Activated CD4-positive, CD25-positive, alpha-beta regulatory T cell treated with anti-CD3 and anti-CD28 coated beads, Interleukin-2, amount 50 U/mL, for 24 hours (primary cell): ENCODE results near the gene GRIK2.
"Not testable (repeated sequence)": the region's sequence is repeated elsewhere in the genome, so short reads cannot be mapped to it uniquely, and the experiment has no call there.

ENCODE experiments used
- ATAC-seq, 2 donors: fragments of 150-1000 bp; cut with Tn5 transposase; one replicate each; pipeline ENCODE4 v1.10.0; 2021; ENCODE audit warnings: mild to moderate bottlenecking in 1 of 2, moderate library complexity in 1 of 2

Gene GRIK2

DNA sequence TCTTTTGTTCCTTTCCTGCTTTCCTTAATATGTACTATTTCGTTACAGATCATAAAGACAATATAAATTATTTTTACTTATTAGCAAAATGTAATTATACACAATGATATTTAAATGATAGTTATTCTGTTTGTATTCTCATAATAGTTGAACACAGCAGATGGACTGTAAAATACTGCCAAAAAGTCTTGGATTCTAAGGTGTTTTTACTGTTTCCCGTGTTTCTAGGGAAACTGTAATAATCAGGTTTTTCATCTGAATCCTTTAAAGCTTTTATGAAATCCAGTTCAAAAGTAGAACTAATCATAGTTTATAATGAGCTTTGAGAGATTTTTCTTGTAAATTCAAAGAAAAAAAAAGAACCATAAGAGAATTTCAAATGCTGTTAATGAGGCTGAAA is 148.4 kb downstream of the GRIK2 start:
- no peak for ATAC-seq

DNA sequence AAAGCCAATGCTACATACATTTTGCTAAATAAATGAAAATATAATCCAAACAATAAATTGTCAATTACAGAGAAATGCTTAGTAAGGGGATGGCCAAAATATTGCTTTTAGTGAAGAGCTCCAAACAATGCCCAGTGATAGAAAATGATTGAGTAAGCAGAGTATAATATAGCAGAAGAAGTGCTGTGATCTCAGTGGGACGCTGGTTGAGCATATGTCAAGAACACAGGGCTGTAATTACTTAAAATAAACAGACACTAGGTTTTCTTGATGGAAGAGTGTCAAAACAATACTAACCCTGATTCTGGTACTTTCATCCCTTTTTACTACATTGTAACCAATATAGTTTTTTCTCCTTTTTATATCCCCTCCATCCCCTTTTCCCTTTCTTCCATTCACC is 150.3 kb downstream of the GRIK2 start:
- no peak for ATAC-seq

DNA sequence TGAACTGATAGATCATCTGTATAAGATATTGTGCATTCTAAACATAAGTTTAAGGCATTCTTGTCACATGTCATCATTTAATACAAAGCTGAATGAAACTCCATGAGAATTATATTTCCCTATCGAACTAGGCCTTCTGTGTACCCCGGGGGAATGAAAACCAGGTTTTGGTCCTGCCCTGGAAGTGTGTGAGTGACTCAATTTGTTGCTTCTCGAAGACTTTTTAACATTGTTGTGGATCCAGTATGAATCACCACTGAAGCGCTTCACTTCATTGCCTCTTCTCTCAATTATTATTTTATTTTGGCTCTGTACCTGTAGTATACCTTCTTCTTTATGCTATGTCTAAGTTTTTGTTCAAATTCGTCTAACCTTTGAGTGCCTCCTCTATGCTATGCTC is 150.8 kb downstream of the GRIK2 start:
- ATAC-seq: no peak

DNA sequence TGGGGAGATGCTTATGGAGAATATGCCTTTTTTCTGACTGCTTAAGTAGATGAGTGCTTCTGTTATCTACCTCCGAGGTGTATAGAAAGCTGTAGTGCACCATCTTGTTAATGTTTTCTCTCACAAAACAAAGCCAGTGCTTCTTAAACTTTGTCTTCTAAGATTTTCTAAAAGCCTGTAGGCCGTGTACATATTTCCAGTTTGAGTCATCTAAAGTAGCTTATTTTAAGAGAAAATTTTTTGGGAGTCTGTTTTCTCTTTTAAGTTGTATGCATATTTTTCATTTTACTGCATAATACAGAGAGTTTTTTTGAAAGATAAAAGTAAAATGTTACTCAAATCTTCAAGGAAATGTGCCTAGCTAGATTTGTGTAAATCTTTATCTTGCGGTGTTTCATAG is 151.7 kb downstream of the GRIK2 start:
- no peak for ATAC-seq

DNA sequence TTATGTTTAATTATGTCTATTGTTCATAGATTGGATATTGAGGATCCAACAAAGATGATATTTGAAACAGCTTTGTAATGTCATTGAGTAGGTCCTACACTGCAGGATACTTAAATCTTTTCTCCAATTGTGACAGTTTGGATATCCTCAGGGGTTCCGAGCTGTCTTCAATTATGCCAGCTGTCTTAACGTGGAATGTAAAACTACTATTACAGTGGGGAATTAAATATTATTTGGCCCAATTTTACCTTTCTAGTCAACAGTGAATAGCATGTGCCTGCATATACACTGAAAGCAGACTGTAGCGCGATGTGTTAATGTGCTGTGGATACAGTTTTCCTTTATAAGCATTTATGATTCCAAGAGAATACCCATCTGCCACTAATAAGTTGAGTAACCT is 156.9 kb downstream of the GRIK2 start:
- ATAC-seq: no peak

DNA sequence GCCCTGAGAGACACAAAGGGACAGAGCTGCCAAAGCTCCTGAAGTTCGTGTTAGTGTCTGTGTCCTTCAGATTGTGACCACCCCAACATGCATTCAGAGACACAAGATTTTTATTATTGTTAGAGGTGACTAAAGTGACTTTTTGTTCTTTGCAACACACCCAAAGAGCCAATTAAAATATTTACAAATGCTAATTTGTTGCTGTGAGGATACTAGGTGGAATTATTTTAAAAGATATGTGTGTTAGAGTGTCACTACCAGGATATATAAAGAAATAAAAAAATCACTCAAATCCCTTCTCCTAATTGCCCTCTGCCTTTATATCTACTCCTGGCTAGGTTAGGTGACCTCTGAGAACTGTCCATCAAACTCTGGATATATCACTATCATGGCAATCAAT is 160.7 kb downstream of the GRIK2 start:
- ATAC-seq: no peak

DNA sequence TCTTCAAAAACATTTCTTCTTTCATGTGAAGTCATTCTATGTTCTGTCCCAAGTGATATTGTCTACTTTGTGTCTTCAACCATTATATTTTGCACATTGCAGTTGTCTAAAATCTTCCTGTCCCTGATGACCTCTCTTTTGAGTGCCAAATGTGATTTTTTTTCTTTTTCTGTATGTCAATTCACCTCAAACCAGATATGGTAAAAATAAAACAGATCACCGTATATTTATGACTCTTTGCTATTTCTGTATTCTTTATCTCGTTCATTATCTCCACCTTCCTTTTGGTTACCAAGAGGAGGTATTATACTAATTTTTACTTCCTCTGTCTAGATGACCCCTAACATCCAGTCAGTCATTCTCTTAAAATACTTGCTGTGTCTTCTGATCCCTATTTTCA is 165.2 kb downstream of the GRIK2 start:
- ATAC-seq: no peak

DNA sequence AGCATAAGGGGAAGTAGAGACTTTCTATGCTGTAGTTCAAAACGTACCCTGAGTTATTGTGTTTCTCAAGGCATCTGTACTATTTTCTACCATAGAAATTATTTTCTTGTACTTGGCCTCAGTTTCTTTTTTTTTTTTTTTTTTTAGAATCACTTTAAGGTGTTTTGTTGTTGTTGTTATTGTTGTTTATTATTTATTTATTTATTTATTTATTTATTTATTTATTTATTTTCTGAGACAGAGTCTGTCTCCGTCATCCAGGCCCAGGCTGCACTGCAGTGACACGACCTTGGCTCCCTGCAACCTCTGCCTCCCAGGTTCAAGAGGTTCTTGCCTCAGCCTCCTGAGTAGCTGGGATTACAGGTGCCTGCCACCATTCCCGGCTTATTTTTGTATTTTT is 179.1 kb downstream of the GRIK2 start:
- no peak for ATAC-seq

DNA sequence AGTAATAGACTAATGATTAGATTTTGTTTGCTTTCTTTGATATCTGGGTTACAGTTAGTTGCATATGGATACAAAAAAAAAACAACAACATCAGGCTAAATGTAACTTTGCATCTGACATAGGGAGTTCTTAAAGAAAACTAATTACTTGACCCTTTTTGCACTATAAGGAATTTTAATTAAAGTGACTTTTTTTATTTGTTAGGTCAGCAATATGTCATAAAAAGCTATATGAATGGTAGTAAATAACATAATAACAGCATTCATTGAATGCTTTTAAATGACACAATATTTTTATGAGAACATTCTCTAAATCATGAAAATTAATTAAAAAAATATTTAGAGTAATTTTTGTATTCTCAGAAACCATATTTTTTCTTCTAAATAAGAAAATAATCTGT is 183.6 kb downstream of the GRIK2 start:
- no peak for ATAC-seq

DNA sequence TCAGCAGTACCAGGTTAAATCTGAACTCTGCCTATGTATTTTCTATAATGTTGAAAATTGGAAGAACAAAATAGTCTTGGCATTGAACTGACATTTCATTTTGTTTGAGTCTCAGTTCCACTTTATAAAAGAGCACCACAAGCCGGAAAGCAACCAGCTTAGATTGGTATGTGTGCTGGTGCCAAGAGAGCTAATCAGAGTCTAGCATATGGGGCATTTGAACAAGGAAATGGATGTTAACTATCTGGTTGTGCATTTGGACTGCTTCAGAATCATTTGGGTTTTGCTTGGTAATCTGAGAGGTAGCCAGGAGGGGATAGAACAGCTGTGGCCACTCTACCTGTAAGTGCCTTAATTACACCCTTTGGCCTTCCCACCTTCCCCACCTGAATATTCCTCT is 184.8 kb downstream of the GRIK2 start:
- no peak for ATAC-seq

DNA sequence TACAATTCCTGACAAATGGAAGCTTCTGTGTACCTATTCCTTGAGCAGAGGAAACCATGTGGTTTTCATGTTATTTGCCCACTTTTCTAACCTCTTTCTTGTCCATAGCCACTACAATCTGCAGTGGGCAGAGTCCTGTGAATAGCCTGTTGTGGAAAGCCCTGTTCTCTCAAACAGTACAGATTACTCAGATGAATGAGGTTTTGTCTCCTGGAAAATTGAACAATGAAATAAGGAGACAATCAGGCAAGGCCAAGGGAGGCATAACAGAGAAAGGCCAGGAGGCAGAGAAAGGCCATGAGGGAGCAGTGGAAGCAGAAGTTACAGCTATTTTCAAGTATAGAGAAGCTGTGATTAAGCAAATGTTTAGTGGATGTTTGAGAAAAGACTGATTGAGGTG is 189.3 kb downstream of the GRIK2 start:
- no peak for ATAC-seq

DNA sequence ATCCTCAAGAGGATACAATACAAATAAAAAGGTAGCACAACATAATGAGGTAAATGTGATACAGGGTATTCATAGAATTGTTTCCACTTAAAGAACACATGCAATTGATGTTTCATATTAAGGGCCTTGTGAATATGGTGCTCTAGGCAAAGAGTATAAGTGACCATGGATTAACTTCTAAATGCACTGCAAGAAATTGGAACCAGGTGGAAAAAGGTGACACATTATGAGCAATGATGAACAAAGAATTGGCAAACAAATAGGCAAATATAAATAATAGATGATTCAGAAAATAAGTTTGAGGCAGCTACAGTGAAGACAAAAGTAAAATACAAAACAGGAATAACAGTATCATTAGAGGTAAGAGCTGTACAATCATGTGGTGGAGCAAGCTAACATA is 192.0 kb downstream of the GRIK2 start:
- no peak for ATAC-seq

DNA sequence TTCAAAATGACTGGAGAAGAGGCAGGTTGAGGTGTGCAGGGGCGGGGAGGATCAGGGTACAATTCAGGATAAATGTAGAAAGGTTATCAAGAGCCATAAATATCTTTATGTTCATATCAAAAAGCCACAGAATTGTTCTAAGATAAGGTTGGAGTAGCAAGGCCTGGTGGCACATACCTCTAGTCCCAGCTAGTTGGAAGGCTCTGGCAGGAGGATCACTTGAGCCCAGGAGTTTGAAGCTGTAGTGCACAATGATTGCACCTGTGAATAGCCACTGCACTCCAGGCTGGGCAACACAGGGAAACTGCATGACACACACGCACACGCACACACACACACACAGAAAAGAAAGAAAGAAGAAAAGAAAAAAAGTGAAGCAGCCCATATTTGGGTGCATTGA is 194.8 kb downstream of the GRIK2 start:
- ATAC-seq: no peak

DNA sequence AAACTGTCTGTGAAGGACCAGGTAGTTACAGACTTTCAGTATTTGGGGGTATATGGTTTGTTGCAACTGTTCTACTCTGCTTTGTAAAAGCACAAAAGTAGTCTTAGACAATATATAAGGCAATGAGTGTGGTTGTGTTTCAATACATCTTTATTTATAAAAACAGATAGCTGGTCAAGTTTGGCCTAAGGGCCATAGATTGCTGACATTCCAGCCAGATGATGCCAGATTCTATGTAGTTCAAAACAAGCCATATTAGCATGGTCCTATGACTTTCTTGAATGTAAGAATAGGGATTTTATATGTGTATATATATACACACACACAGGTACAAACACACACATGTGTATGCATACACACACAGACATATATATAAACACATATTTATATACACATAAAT is 201.8 kb downstream of the GRIK2 start:
- no peak for ATAC-seq

DNA sequence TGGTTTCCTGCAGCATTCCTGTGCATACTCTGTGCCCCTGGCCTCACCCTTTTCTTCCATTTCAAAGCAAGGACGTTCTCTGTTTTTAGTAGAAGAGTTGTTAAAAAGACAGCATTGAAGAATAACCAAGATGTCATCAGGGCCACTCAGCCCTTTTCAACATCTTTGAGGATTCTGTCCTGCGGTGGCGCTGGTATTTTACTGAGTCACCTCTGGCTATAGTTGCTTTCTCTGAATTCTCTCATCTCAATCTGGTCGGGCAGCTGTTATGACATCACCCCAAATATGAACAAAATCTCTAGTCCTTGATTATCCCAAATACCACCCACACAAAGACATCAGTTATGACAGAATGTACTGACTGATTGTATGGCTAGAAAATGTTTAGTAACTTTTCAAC is 204.2 kb downstream of the GRIK2 start:
- no peak for ATAC-seq

DNA sequence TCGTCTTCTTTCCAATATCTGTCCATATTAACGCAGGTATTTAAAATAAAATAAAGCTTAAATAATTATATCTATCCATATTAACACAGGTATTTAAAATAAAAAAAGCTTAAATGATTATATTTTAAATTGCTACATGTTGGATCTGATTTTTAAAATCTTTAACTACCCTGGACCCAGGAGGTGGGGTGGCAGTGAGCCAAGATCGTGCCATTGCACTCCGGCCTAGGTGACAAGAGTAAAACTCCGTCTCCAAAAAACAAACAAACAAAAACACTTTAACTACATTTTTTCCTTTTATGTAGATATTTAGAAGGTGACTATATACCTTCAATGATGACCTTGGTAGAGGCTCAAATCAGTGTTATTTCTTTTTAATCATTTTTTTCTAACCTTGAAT is 211.9 kb downstream of the GRIK2 start:
- ATAC-seq: no peak

DNA sequence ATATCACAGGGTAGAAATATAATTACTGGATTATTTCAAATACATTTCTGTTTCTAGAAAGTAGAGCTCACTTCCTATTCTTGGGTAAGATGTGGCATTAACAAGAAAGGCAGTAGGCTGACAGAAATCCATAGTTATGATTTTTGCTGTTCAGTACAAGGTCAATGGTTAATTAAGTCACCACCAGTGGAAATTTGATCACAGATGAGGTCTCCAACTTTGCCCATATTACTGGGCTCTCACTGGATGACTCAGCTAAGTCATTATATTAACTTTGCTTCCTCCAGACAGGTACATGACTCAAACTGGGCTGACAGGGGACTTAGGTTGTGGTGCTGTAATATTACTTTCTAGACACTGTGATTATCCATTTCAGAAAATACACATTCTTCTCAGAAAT is 212.4 kb downstream of the GRIK2 start:
- ATAC-seq: no peak

DNA sequence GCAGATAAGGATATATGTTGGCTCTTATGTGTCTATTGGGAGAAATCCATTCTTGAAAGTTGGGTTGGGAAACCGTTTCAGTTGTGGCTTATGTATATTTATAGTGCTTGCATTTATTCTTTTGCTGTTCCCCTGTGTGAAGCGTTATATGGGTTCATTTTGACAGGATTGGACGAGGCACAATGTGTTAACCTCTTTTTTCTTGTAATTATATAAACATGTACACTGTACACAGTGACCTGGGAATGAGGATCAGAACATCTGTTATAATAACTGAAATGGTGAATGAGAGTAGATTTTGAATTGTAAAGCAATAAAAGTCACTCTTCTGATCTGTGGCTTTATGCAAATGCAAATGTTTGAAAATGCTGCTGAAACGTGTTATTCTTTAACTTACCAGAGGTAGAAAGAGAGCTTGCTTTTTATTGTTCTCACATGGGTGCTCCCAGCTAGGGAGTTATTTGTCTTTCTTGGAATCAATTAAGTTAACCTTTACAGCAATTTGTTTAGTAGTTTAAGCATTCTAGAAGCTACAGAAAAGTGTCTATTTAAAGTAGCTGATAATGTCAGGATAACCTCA is 213.7 kb downstream of the GRIK2 start:
- no peak for ATAC-seq

DNA sequence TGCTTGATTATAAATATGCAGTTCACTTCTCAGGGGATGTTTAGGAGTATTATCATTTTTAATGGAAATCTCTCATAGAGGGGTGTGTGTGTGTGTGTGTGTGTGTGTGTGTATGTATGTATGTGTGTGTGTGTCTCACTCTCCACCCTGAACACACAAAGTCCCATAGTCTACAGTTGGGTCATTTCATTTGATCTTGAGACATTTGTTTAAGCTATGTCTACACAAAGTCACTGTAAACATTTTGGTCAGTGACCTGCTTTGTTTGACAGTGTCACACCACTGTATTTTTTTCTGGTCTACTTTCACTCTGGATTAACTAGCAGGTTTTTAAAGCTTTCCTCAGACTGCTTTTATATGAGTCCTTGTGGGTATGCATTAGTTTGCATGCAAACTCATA is 215.2 kb downstream of the GRIK2 start:
- no peak for ATAC-seq

DNA sequence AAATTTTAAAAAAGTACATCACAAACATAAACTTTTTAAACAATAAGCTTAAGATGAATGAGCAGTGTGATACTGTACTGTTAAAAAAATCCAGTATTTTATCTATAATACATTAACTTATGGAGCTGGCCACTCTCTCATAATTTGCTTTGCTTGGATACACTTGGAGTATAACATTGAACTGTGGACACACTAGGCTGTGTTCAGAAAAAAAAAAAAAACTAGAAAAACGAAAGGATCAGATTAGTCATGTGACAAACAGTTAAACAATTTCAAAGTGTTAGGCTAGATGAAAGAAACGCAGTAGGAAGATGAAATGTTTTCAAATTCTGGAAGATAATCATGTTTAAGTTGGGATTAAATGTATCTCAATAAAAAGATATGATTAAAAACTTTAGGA is 220.0 kb downstream of the GRIK2 start:
- no peak for ATAC-seq

DNA sequence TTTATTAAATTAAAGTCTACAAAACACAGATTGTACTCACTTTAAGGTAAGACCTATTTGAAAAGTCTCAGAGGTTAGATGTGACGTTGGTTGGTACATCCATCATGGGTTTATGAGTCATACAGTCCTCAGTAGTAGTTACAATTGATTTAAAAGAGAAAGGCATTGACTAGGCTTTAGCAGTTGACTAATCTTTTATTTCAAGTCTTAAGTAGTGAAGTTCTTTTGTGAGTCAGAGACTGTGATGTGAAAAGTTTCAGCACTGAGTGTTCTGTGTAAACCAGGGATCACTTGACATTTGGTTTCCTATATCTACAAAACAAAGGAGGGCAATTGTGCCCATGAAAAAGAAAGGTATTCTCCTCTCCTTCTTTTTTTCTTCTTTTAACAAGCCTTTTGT is 221.3 kb downstream of the GRIK2 start:
- no peak for ATAC-seq

DNA sequence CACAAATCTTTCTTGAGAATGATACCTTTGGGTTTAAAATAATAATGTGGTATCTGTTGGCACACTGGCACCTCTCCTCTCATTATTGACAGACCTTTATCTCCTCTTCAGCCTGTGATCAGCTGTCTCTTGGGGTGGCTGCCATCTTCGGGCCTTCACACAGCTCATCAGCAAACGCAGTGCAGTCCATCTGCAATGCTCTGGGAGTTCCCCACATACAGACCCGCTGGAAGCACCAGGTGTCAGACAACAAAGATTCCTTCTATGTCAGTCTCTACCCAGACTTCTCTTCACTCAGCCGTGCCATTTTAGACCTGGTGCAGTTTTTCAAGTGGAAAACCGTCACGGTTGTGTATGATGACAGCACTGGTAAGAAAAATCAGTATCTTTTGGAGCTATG is 232.8 kb downstream of the GRIK2 start:
- no peak for ATAC-seq

DNA sequence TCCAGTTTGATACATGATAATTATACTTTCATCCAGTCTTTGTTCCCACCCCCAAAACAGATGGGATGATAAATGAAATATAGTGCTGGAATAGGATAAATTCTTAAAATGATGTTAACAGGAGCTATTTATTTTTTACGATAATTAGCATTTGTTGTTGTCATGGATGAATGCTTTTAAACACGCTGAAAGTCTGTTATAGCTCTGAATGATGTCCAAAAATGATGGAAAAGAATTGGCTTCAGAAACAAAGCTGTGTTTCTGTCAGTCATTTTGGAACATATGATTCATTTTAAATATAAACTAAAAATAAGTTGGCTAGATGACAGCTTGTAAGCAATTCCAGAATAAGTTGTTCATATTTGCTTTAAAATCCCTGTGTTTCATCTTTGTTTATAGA is 237.4 kb downstream of the GRIK2 start:
- no peak for ATAC-seq

DNA sequence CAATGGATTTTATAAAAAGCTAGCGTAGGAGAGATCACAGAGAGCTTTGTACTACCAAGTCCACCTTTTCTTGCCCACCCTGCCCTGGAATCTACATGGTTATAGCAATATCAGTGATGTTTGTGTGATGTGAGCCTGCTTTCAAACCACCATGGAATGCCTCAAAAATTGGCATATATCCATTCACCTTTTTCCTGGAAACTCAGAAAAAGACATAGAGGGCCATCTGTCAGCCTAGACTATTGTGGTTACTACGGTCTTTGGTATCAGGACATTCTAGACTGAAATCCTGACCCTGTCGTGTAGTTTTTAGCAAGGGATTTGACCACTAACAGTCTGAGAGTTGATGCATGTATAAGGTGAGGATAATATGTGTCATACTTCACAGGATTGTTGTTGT is 239.6 kb downstream of the GRIK2 start:
- ATAC-seq: no peak

DNA sequence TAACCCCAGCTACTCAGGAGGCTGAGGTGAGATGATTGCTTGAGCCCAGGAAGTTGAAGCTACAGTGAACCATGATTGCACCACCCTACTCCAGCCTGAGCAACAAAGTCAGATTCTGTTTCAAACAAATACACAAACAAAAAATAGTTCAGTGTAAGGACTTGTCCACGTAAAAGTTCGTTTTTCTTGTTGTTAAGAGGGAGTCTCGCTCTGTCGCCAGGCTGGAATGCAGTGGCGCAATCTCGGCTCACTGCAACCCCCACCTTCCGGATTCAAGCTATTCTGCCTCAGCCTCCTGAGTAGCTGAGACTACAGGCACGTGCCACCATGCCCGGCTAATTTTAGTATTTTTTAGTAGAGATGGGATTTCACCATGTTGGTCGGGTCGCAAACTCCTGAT is 245.4 kb downstream of the GRIK2 start:
- not testable (repeated sequence) for ATAC-seq

DNA sequence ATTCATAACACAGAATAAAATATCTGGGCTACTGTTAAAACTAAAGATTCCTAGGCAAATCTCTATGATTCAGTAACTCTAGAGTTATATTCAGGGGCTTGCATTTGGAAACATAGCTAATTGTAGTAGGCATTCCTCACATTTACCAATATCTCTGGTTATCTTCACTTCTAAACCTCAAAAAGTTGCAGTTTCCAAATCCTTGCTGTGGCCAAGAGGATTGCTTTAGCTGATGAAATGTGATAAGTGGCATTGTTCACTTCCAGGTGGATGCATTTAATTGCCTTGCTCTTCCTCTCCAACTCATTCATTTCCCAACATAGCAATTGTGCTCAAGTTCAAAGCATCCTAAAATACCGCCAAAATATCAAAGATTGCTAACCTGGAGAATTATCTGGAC is 246.6 kb downstream of the GRIK2 start:
- no peak for ATAC-seq
